GM18870 (cell line): ENCODE measurements around the gene ADGRV1.
"Not testable (repeated sequence)": the region's sequence is repeated elsewhere in the genome, so short reads cannot be mapped to it uniquely, and the experiment has no call there.

ENCODE experiments used
- ATAC-seq: cut with Tn5 transposase; IDR thresholded peaks from one replicate; pipeline ENCODE4 v1.9.1; 2021; ENCODE audit warnings: moderate library complexity; ENCODE audit not compliant: unreplicated experiment

Gene ADGRV1

DNA sequence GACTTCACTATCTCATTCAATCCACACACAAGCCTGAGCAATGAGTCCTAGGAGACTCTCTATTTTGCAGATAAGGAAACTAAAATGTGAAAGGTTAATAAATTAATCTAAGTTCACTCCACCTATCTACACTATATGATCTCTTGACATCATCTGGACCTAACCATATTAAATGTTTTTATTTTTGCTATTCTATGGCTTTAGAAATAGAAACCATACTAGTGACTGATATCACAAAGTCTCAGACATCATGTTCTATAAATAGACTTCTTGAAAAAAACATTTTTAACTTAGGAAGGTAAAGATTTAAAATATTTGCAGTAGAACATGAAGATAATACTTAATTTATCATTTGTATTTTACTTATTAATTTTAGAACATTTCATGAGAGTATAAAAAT lies 9.4 kb upstream of the ADGRV1 start:
- ATAC-seq, result no peak

- no peak for ATAC-seq
Measured at GRCh38 chr5:90549729-90550275, 8.8 kb upstream of the ADGRV1 start.

- ATAC-seq, result no peak
Measured at GRCh38 chr5:90550963-90551362, 7.6 kb upstream of the ADGRV1 start.

DNA sequence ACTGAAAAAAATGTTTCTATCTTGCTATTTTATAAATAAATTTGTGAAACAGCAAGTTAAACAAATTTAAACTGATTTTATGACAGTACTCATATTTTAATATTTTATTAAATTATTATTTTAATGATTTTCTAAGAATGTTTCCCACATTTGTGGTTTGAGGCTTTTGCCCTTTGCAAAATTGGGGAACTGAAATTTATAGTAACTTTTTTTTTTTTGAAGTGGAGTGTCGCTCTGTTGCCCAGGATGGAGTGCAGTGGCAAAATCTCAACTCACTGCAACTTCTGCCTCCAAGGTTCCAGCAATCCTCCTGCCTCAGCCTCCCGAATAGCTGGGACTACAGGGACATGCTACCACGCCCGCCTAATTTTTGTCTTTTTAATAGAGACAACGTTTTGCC lies 7.2 kb upstream of the ADGRV1 start:
- ATAC-seq, result no peak

GRCh38 chr5:90553711-90554110 lies 4.9 kb upstream of the ADGRV1 start:
- no peak for ATAC-seq

DNA sequence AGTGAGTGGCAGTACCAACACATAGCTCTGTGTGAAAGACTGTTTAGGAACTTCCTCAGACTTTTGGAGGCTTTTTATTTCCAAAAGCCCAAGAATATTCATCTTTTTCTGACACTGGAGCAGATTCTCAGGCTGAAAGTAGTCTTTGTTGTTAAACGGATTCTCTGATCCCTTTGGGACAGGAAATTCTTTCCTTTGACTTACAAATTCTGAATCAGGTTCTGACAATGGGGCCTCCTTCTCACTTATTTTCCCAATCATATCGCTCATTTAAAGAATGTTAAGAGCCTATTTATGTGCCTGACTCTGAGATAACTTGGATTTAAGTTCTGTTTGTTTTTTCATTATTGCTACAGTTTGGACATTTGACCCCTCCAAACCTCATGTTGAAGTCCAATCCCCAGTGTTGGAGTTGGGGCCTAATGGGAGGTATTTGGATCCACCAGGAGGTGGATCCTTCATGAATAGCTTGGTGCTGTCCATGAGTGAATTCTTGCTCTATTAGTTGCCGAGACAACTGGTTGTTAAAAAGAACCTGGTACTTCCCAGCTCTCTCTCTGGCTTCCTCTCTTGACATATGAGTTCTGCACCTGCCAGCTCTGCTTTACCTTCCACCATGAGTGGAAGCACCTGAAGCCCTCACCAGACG lies 4.1 kb upstream of the ADGRV1 start:
- no peak for ATAC-seq

DNA sequence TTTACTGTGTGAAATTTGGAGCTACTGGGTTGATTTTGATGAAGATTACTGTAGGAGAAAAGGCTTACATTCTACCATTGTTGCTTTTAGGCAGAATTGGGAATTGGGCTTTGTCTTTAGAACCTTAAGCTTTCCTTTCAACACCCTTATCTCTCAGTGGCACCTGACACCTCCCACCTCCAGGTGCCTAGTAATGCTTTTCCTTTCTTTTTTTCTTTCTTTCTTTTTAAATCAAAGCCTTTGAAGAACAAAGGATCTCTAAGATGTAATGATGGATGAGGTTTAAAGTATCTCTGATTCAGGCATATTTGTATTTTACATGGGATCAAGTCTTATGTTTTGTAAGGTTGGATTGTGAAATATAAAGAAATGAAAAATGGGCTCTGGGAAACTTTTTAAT lies 2.9 kb upstream of the ADGRV1 start:
- no peak for ATAC-seq

- ATAC-seq, result no peak
Measured at GRCh38 chr5:90557391-90557790, 1.2 kb upstream of the ADGRV1 start.

DNA sequence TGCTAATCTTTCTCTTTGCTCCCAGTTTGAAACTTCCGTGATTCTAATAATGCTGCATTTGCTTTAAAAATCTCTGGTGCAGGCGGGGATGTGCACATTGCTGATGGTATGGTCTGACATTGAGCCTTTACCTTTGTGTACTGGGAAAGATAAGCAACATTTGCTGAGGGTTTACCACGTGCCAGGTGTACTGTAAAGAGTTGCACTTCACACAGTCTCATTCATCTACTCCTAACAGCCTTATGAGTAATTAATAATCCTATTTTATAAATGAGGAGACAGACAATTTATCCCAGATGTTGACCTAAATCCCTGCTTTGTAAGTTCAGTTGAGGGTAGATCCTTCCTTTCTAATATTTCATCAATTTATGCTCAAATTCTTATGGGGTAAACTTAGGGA lies 726 bp upstream of the ADGRV1 start:
- no peak for ATAC-seq

GRCh38 chr5:90560771-90561170 lies 2.2 kb downstream of the ADGRV1 start:
- no peak for ATAC-seq

DNA sequence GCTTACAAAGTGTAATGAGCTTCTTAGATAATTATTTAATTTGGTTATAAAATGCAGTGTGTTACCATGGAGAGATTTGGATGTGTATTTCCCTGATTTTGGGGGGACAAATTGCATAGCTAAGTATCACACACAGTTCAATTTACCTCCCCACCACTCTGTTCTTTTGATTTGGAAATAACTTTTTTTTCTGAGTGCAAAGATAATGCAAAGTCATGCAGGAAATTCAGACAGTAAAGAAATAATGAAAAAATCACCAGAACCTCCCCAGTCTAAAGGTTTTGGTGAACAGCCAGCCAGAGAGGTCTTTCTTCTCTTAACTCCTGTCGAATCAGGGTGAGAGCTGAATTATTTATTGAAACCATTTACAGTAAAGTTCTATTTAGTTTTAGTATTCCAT lies 3.2 kb downstream of the ADGRV1 start:
- no peak for ATAC-seq

DNA sequence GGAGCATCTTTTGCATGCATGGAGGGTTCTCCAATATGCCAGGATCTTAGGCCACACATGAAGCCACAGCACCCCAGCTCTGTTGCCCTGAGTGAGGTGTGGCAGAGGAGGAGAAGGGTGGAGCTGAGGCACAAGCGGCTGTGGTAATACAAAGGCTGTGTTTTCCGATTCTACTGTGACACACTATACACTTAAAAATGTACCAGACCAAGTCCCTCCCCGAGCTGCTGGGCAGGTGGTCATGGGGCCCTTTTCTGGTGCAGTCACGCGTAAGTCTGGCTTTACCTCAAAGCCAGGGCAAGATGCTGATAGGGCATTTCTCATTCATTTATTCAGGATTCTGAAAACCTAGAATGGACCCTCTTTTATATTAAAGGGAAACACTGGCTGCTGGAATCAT lies 3.7 kb downstream of the ADGRV1 start:
- ATAC-seq, result no peak

DNA sequence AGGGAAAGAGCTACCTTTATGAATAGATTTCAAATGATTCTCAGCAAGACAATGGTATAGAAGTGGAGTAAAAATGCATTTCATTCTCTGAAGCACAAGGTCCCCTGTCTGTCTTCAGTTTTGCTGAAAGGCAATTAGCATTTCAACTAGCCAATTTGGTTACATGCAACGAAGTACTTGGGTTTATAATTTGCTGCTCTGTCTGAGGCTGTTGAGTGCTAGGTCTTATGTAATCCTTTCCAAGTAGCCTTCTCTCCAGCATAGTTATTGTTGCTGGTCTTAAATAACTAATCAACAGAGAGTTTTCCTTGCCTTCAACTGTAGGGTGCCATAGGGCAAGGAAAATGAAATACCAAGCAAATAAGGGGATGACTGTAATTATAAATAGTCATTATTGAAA lies 4.5 kb downstream of the ADGRV1 start:
- no peak for ATAC-seq

GRCh38 chr5:90565491-90565890 lies 6.9 kb downstream of the ADGRV1 start:
- ATAC-seq, result no peak

DNA sequence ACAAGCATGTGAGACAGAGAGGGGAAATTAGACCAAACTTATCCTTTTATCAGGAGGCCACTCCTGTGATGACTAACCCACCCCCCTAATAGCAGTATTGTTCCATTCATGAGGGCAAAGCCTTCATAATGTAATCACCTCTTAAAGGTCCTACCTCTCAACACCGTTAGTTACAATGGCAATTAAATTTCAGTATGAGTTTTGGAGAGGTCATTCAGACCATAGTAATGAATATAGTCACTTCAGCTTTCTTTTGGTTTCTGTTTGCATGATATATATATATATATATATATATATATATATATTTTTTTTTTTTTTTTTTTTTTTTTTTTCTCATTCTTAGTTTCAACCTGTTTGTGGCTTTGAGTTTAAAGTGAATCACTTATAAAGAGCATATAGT lies 10.5 kb downstream of the ADGRV1 start:
- ATAC-seq, result no peak

- no peak for ATAC-seq
Measured at GRCh38 chr5:90570034-90570433, 11.4 kb downstream of the ADGRV1 start.

DNA sequence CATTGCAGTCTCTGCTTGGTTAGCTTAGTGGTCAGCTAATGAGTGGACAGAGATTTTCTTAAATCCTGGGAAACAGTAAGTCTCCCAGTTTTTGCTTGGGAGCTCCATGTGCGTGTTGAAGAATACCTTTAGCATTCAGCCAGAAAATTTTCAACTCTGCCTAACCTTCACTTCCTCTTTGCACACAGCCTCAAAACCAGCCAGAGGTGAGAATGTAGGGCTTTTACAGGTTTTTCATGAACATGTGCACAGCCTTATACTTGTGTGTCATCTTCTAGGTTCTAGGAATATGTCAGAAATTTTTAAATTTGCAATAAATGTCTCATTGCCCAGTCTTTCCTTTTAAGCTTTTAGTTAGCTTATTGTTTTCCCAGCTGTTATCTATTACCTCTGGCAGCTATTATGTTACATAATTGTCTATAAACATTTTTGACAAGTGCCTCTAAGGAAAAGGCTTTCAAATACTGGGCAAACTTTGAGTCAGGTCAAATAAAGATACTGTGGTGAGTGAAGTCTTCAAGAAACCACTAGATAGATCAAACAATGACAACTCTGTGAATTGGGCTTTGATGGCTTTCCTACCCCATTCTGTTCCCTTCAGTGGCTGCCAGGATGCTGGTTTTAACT lies 12.7 kb downstream of the ADGRV1 start:
- no peak for ATAC-seq

- ATAC-seq, result no peak
Measured at GRCh38 chr5:90575712-90576111, 17.1 kb downstream of the ADGRV1 start.

GRCh38 chr5:90576566-90576965 lies 18.0 kb downstream of the ADGRV1 start:
- ATAC-seq, result not testable (repeated sequence)

GRCh38 chr5:90579905-90580304 lies 21.3 kb downstream of the ADGRV1 start:
- ATAC-seq, result not testable (repeated sequence)

GRCh38 chr5:90581956-90582355 lies 23.4 kb downstream of the ADGRV1 start:
- ATAC-seq, result no peak

DNA sequence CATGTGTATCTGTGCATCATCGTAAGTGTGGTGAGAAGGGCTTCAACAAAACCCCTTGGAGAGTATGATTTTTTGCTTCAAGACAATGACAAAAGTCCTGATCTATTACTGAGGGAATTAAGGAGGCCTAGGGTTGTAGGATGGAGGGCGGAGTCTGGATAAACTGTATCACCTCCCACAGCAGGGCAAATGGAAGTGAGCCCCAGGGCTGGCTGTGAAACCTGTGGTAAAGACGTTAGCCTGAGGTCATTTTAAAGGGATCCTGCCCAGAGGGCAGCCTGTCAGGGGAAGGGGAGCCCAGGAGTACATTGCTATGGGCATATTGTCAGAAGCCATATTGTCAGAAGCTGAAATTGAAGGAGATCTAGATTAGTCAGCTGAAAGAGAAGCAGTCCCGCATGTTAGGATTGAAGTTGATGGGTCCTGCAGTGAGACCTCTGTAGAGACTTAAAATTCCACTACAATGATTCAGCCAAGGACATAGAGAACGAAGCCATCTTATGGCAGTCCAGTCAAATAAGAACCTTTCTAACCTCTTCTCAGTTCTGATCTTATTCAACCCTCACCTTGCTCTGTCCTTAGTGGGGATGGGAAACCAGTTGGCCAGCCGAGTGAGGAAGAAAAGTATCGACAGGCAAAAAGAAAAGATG lies 26.9 kb downstream of the ADGRV1 start:
- no peak for ATAC-seq
